Activated CD4-positive, CD25-positive, alpha-beta regulatory T cell treated with anti-CD3 and anti-CD28 coated beads, Interleukin-2, amount 50 U/mL, for 16 hours (primary cell): ENCODE results near the gene TTR.

Experiments
- DNase-seq: peaks from one replicate; pipeline ENCODE4 v3.0.0-alpha.2; 2020; ENCODE audit warnings: low read depth, low spot score

TTR gene

GRCh38 chr18:31616586-31616985 is 24.9 kb downstream of the TTR start:
- no peak for DNase-seq

- no peak for DNase-seq
These were observed 25.5 kb downstream of the TTR start for GRCh38 chr18:31617031-31617717.

- no peak for DNase-seq
These were observed 27.1 kb downstream of the TTR start for GRCh38 chr18:31618801-31619200.

- no peak for DNase-seq
These were observed 27.6 kb downstream of the TTR start for GRCh38 chr18:31619291-31619690.

- DNase-seq: no peak
These were observed 33.4 kb downstream of the TTR start for GRCh38 chr18:31624892-31625640.

- no peak for DNase-seq
These were observed 34.7 kb downstream of the TTR start for GRCh38 chr18:31626409-31626808.

GRCh38 chr18:31630549-31630948 is 38.9 kb downstream of the TTR start:
- DNase-seq: no peak

- DNase-seq: no peak
These were observed 39.8 kb downstream of the TTR start for GRCh38 chr18:31631526-31631925.

GRCh38 chr18:31632356-31632755 is 40.7 kb downstream of the TTR start:
- no peak for DNase-seq

GRCh38 chr18:31633392-31634330 is 42.0 kb downstream of the TTR start:
- DNase-seq: no peak

GRCh38 chr18:31634331-31634713 is 42.6 kb downstream of the TTR start:
- no peak for DNase-seq

GRCh38 chr18:31636387-31636786 is 44.7 kb downstream of the TTR start:
- no peak for DNase-seq

- DNase-seq: no peak
These were observed 45.8 kb downstream of the TTR start for GRCh38 chr18:31637445-31637844.

- no peak for DNase-seq
These were observed 51.3 kb downstream of the TTR start for GRCh38 chr18:31643003-31643402.

GRCh38 chr18:31645411-31645810 is 53.7 kb downstream of the TTR start:
- no peak for DNase-seq

- DNase-seq: no peak
These were observed 54.9 kb downstream of the TTR start for GRCh38 chr18:31646332-31647126.

GRCh38 chr18:31647127-31647753 is 55.6 kb downstream of the TTR start:
- DNase-seq: no peak
